Liver (tissue), 3 donors: ENCODE data around the gene FREY1.

ENCODE experiments used
- FOXA1 ChIP-seq: IDR thresholded peaks from 2 replicates; pipeline ENCODE4 v1.6.1; 2016; ENCODE audit warnings: antibody characterized with exemption
- RAD21 ChIP-seq, 2 donors: IDR thresholded peaks; 2 replicates each; pipeline ENCODE4 v1.6.1; 2016; ENCODE audit warnings: antibody characterized with exemption in 2 of 2, mild to moderate bottlenecking in 2 of 2
- TAF1 ChIP-seq: conservative IDR thresholded peaks from 2 replicates; pipeline ENCODE4 v1.6.1; 2016; ENCODE audit warnings: antibody characterized with exemption, mild to moderate bottlenecking
- TF ChIP-seq, protein P1 (sequence below): fragments of 150-350 bp; IDR thresholded peaks from 2 replicates; pipeline ENCODE4 v1.5.1; 2017; ENCODE audit warnings: improper control_type of control experiment, low read depth, low read length; ENCODE audit not compliant: missing input control
- TF ChIP-seq, protein P2 (sequence below): IDR thresholded peaks from 2 replicates; pipeline ENCODE4 v1.6.1; 2016; ENCODE audit warnings: antibody characterized with exemption
- TF ChIP-seq, protein P3 (sequence below): IDR thresholded peaks from 2 replicates; pipeline ENCODE4 v1.6.1; 2016; ENCODE audit warnings: antibody characterized with exemption, mild to moderate bottlenecking
- donor health status: healthy.
- donor health status: healthy.

DNA sequence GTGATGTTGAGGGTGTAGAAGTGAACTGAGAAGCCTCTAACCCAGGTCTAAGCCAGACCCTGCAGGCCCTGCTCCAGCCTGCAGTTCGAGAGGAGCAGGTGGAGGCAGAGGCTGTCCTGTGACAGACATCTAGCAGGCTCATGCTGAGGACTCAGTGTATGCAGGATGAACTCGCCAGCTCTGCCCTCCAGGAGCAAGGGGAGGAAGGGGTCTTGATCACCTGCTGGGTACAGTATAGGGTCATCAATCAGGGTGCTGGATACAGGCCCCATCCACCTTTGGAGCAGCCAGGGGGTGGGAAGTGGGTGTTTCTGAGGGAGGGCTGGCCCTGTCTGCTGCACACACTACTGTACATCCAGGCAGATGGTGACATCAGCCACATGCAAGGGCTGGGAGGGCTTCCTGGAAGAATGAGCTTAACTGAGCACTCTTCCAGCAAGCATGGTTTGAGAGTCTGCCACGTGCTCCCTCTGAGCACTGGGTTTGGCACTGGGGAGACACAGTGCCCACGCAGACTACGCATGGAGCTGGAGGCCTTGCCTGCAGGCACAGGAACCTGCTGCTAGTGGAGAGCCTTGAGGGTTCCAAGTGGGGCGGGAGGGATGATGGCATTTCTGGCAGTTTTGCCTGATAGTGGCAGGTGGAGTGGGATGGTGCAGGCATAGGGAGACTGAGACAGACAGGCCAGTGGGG lies 12.4 kb downstream of the FREY1 start:
- TF ChIP-seq, protein P1, sequence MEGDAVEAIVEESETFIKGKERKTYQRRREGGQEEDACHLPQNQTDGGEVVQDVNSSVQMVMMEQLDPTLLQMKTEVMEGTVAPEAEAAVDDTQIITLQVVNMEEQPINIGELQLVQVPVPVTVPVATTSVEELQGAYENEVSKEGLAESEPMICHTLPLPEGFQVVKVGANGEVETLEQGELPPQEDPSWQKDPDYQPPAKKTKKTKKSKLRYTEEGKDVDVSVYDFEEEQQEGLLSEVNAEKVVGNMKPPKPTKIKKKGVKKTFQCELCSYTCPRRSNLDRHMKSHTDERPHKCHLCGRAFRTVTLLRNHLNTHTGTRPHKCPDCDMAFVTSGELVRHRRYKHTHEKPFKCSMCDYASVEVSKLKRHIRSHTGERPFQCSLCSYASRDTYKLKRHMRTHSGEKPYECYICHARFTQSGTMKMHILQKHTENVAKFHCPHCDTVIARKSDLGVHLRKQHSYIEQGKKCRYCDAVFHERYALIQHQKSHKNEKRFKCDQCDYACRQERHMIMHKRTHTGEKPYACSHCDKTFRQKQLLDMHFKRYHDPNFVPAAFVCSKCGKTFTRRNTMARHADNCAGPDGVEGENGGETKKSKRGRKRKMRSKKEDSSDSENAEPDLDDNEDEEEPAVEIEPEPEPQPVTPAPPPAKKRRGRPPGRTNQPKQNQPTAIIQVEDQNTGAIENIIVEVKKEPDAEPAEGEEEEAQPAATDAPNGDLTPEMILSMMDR = no peak
- no peak for TF ChIP-seq TAF1
- TF ChIP-seq, protein P2, sequence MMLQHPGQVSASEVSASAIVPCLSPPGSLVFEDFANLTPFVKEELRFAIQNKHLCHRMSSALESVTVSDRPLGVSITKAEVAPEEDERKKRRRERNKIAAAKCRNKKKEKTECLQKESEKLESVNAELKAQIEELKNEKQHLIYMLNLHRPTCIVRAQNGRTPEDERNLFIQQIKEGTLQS = no peak
- no peak for TF ChIP-seq RAD21 (IDR thresholded peaks at IDR 0.05)
- no peak for TF ChIP-seq FOXA1
- TF ChIP-seq, protein P3, sequence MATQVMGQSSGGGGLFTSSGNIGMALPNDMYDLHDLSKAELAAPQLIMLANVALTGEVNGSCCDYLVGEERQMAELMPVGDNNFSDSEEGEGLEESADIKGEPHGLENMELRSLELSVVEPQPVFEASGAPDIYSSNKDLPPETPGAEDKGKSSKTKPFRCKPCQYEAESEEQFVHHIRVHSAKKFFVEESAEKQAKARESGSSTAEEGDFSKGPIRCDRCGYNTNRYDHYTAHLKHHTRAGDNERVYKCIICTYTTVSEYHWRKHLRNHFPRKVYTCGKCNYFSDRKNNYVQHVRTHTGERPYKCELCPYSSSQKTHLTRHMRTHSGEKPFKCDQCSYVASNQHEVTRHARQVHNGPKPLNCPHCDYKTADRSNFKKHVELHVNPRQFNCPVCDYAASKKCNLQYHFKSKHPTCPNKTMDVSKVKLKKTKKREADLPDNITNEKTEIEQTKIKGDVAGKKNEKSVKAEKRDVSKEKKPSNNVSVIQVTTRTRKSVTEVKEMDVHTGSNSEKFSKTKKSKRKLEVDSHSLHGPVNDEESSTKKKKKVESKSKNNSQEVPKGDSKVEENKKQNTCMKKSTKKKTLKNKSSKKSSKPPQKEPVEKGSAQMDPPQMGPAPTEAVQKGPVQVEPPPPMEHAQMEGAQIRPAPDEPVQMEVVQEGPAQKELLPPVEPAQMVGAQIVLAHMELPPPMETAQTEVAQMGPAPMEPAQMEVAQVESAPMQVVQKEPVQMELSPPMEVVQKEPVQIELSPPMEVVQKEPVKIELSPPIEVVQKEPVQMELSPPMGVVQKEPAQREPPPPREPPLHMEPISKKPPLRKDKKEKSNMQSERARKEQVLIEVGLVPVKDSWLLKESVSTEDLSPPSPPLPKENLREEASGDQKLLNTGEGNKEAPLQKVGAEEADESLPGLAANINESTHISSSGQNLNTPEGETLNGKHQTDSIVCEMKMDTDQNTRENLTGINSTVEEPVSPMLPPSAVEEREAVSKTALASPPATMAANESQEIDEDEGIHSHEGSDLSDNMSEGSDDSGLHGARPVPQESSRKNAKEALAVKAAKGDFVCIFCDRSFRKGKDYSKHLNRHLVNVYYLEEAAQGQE = no peak
